ENCODE results near the gene RAPSN. TPM values are rescaled to one million over a fixed set of nuclear protein-coding genes. Genes with fewer than 3 reads are reported as not detected.

RAPSN gene
- total RNA-seq, 1 experiment from 2014 or later = 2.0 TPM

GRCh38 chr11:47440054-47440476 is 8.9 kb downstream of the RAPSN start:
- peaks cover 5% of the 10 kb centered on the region for H3K36me3 Mint-ChIP-seq (ENCODE audit: insufficient read depth, unreplicated experiment)
- H3K9me3 Mint-ChIP-seq (ENCODE audit: unreplicated experiment) = no peaks in the 10 kb centered on the region
- H3K4me3 Mint-ChIP-seq (ENCODE audit: unreplicated experiment) = no peak overlapping the region
- intact Hi-C loops (cut with micrococcal nuclease; ENCODE audit: unreplicated experiment) = no loop called here
- Histone ChIP-seq H3K4me1 (no peaks in the 10 kb centered on the region), H3K9me3 (no peaks in the 10 kb centered on the region), H3K36me3 (ENCODE audit: control insufficient read depth, insufficient read depth, low read length) (no peaks in the 10 kb centered on the region), H3K4me3 (ENCODE audit: low read depth, low read length) (no peak overlapping the region), H3K27me3 (replicated peaks; ENCODE audit: control insufficient read depth, insufficient read depth, low read length) (no peaks in the 10 kb centered on the region)
- BruUV-seq (replicated peaks) = no TSS peak
- DNase-seq = no peak
- H3K27ac Mint-ChIP-seq (ENCODE audit: unreplicated experiment) = no peak overlapping the region
- CTCF ChIA-PET = interaction anchor here (1.0 kb wide), 1 partner anchor 14 kb away, joined by 3 read pairs; no protein-coding TSS in a partner anchor
- POLR2A ChIA-PET = no interaction called here
- TF ChIP-seq CTCF (IDR thresholded peaks at IDR 0.05; ENCODE audit: insufficient read depth in 1 of 2, low read depth in 1 of 2, low read length in 1 of 2, severe bottlenecking in 1 of 2, unreplicated experiment in 1 of 2) = no peak
- no peaks in the 10 kb centered on the region for H3K27me3 Mint-ChIP-seq (ENCODE audit: insufficient read depth, unreplicated experiment)
- no peaks in the 10 kb centered on the region for H3K4me1 Mint-ChIP-seq (ENCODE audit: low read depth, unreplicated experiment)

GRCh38 chr11:47438721-47439120 is 10.2 kb downstream of the RAPSN start:
- Histone ChIP-seq H3K4me1 (no peaks in the 10 kb centered on the region), H3K27me3 (replicated peaks; ENCODE audit: control insufficient read depth, insufficient read depth, low read length) (no peaks in the 10 kb centered on the region), H3K36me3 (ENCODE audit: control insufficient read depth, insufficient read depth, low read length) (no peaks in the 10 kb centered on the region), H3K9me3 (no peaks in the 10 kb centered on the region), H3K4me3 (ENCODE audit: low read depth, low read length) (no peak overlapping the region)
- Mint-ChIP-seq H3K4me3 (ENCODE audit: unreplicated experiment) (no peak overlapping the region), H3K27ac (ENCODE audit: unreplicated experiment) (no peak overlapping the region), H3K9me3 (ENCODE audit: unreplicated experiment) (no peaks in the 10 kb centered on the region), H3K4me1 (ENCODE audit: low read depth, unreplicated experiment) (no peaks in the 10 kb centered on the region), H3K27me3 (ENCODE audit: insufficient read depth, unreplicated experiment) (no peaks in the 10 kb centered on the region), H3K36me3 (ENCODE audit: insufficient read depth, unreplicated experiment) (peaks cover 5% of the 10 kb centered on the region)
- ChIA-PET POLR2A (no interaction called here), CTCF (no interaction called here)
- intact Hi-C loops (cut with micrococcal nuclease; ENCODE audit: unreplicated experiment) = no loop called here
- no peak for DNase-seq
- no TSS peak for BruUV-seq (replicated peaks)
- TF ChIP-seq CTCF (IDR thresholded peaks at IDR 0.05; ENCODE audit: insufficient read depth in 1 of 2, low read depth in 1 of 2, low read length in 1 of 2, severe bottlenecking in 1 of 2, unreplicated experiment in 1 of 2) = no peak

GRCh38 chr11:47437746-47438418 is 11.1 kb downstream of the RAPSN start:
- no TSS peak for BruUV-seq (replicated peaks)
- intact Hi-C loops (cut with micrococcal nuclease; ENCODE audit: unreplicated experiment) = no loop called here

More at GRCh38 chr11:47437746-47438418, 11.1 kb downstream of the RAPSN start:
- Histone ChIP-seq H3K36me3 (ENCODE audit: control insufficient read depth, insufficient read depth, low read length) (no peaks in the 10 kb centered on the region), H3K9me3 (no peaks in the 10 kb centered on the region), H3K4me1 (no peaks in the 10 kb centered on the region), H3K4me3 (ENCODE audit: low read depth, low read length) (no peak overlapping the region), H3K27me3 (replicated peaks; ENCODE audit: control insufficient read depth, insufficient read depth, low read length) (no peaks in the 10 kb centered on the region)
- Mint-ChIP-seq H3K9me3 (ENCODE audit: unreplicated experiment) (no peaks in the 10 kb centered on the region), H3K36me3 (ENCODE audit: insufficient read depth, unreplicated experiment) (peaks cover 5% of the 10 kb centered on the region), H3K27me3 (ENCODE audit: insufficient read depth, unreplicated experiment) (no peaks in the 10 kb centered on the region), H3K4me1 (ENCODE audit: low read depth, unreplicated experiment) (peaks cover 7% of the 10 kb centered on the region), H3K27ac (ENCODE audit: unreplicated experiment) (no peak overlapping the region), H3K4me3 (ENCODE audit: unreplicated experiment) (no peak overlapping the region)
- ChIA-PET POLR2A (no interaction called here), CTCF (no interaction called here)
- TF ChIP-seq CTCF (IDR thresholded peaks at IDR 0.05; ENCODE audit: insufficient read depth in 1 of 2, low read depth in 1 of 2, low read length in 1 of 2, severe bottlenecking in 1 of 2, unreplicated experiment in 1 of 2) = no peak
- no peak for DNase-seq

Data from Caco-2 (cell line).